IMR-90 (cell line): ENCODE measurements around the gene ZDHHC21.

Experiments used
- BHLHE40 ChIP-seq: fragments of 150-350 bp; IDR thresholded peaks from 2 replicates; pipeline ENCODE4 v1.6.1; 2016; ENCODE audit warnings: mild to moderate bottlenecking, low read depth, low read length
- CEBPB ChIP-seq: IDR thresholded peaks from 2 replicates; pipeline ENCODE4 v1.6.1; 2012; ENCODE audit warnings: low read depth, low read length, improper control_type of control experiment
- FOS ChIP-seq: fragments of 150-350 bp; IDR thresholded peaks from 2 replicates; pipeline ENCODE4 v1.6.1; 2016; ENCODE audit warnings: low read depth, low read length
- MXI1 ChIP-seq: IDR thresholded peaks from 2 replicates; pipeline ENCODE4 v1.6.1; 2012; ENCODE audit warnings: low read depth, mild to moderate bottlenecking, low read length, moderate library complexity, borderline replicate concordance
- POLR2A ChIP-seq: IDR thresholded peaks from 2 replicates; pipeline ENCODE4 v1.6.1; 2012; ENCODE audit warnings: mild to moderate bottlenecking, low read depth, low read length
- RAD21 ChIP-seq: IDR thresholded peaks from 2 replicates; pipeline ENCODE4 v1.6.1; 2012; ENCODE audit warnings: low read length, improper control_type of control experiment
- RCOR1 ChIP-seq: IDR thresholded peaks from 2 replicates; pipeline ENCODE4 v1.6.1; 2012; ENCODE audit warnings: mild to moderate bottlenecking, low read length, improper control_type of control experiment; ENCODE audit not compliant: insufficient replicate concordance
- SMC3 ChIP-seq: fragments of 150-350 bp; IDR thresholded peaks from 2 replicates; pipeline ENCODE4 v1.6.1; 2016; ENCODE audit warnings: low read depth, mild to moderate bottlenecking, antibody characterized with exemption, low read length, moderate library complexity
- USF2 ChIP-seq: fragments of 150-350 bp; IDR thresholded peaks from 2 replicates; pipeline ENCODE4 v1.6.1; 2017; ENCODE audit warnings: mild to moderate bottlenecking, antibody characterized with exemption, low read length, low read depth
- TF ChIP-seq, protein P1 (sequence below): conservative IDR thresholded peaks from 2 replicates; pipeline ENCODE4 v1.5.1; 2012; ENCODE audit warnings: mild to moderate bottlenecking, low read depth, low read length, improper control_type of control experiment

GRCh38 chr9:14608540-14608939 is 84.7 kb downstream of the ZDHHC21 start:
- TF ChIP-seq, protein P1, sequence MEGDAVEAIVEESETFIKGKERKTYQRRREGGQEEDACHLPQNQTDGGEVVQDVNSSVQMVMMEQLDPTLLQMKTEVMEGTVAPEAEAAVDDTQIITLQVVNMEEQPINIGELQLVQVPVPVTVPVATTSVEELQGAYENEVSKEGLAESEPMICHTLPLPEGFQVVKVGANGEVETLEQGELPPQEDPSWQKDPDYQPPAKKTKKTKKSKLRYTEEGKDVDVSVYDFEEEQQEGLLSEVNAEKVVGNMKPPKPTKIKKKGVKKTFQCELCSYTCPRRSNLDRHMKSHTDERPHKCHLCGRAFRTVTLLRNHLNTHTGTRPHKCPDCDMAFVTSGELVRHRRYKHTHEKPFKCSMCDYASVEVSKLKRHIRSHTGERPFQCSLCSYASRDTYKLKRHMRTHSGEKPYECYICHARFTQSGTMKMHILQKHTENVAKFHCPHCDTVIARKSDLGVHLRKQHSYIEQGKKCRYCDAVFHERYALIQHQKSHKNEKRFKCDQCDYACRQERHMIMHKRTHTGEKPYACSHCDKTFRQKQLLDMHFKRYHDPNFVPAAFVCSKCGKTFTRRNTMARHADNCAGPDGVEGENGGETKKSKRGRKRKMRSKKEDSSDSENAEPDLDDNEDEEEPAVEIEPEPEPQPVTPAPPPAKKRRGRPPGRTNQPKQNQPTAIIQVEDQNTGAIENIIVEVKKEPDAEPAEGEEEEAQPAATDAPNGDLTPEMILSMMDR: no peak
- TF ChIP-seq MXI1 (no peak), FOS (no peak), POLR2A (no peak), RAD21 (no peak), SMC3 (no peak), USF2 (no peak), CEBPB (no peak), BHLHE40 (no peak), RCOR1 (no peak)
